WTC11 (cell line): ENCODE data around the gene ALDH3B1.

ENCODE experiments used
- CTCF ChIP-seq: fragments of 200-600 bp; IDR thresholded peaks from 2 replicates; pipeline ENCODE4 v1.8.0; 2022; ENCODE audit warnings: antibody characterized with exemption
- E2F1 ChIP-seq: sonication (generic); formaldehyde crosslinking; IDR thresholded peaks from 2 replicates; pipeline ENCODE4 v1.8.0; 2022; ENCODE audit warnings: mild to moderate bottlenecking, missing genetic modification reagents
- NR2C2 ChIP-seq: sonication (generic); formaldehyde crosslinking; IDR thresholded peaks from 2 replicates; pipeline ENCODE4 v1.8.0; 2022; ENCODE audit warnings: mild to moderate bottlenecking, missing genetic modification reagents
- STAT6 ChIP-seq: sonication (generic); formaldehyde crosslinking; conservative IDR thresholded peaks from 2 replicates; pipeline ENCODE4 v1.8.1; 2023; ENCODE audit warnings: mild to moderate bottlenecking, low read depth, missing genetic modification reagents, moderate library complexity

GRCh38 chr11:68002938-68003845 is 6.9 kb upstream of the ALDH3B1 start:
- TF ChIP-seq NR2C2 (no peak), CTCF (no peak), STAT6 (no peak), E2F1 (CRISPR knock-in tag) (no peak)
